Colonic mucosa (tissue), 4 donors: ENCODE data around the gene COMP. TPM values are rescaled to one million over a fixed set of nuclear protein-coding genes. Genes with fewer than 3 reads are reported as not detected.

ENCODE experiments used
- DNase-seq: peaks from one replicate; pipeline ENCODE4 v3.0.0-alpha.2; 2020
- H3K27ac ChIP-seq: fragments of 200-600 bp; one replicate; pipeline ENCODE4 v1.8.0; 2021
- H3K27me3 ChIP-seq: fragments of 200-600 bp; one replicate; pipeline ENCODE4 v1.8.0; 2021
- H3K36me3 ChIP-seq: fragments of 200-600 bp; one replicate; pipeline ENCODE4 v1.8.0; 2021
- H3K4me1 ChIP-seq: fragments of 200-600 bp; one replicate; pipeline ENCODE4 v1.8.0; 2021; ENCODE audit warnings: mild to moderate bottlenecking
- H3K4me3 ChIP-seq: fragments of 200-600 bp; one replicate; pipeline ENCODE4 v1.8.0; 2021
- H3K9ac ChIP-seq, 2 donors: one replicate each; pipeline ENCODE4 v1.7.0; 2013; ENCODE audit warnings: control low read depth in 2 of 2, low read depth in 2 of 2, low read length in 2 of 2
- H3K9me3 ChIP-seq: fragments of 200-600 bp; one replicate; pipeline ENCODE4 v1.8.0; 2021
- intact Hi-C: fragments of 100-400 bp; cut with DNase I; formaldehyde crosslinking; loops from one replicate; pipeline ENCODE4 v1.14.1; 2022
- total RNA-seq, 2 donors: library from RNA; stranded (reverse); fragmentation: NEBNext Ultra II Directional in 1 of 2; extraction: Animal tissue kit (Norgen Biotek cat#: 25700) in 1 of 2; gene quantifications; one replicate each; pipeline ENCODE4 v1.2.1, GENCODE V29; 2021
- TF ChIP-seq, protein P1 (sequence below): fragments of 200-600 bp; IDR thresholded peaks from one replicate; pipeline ENCODE4 v1.8.0; 2022; ENCODE audit warnings: antibody characterized with exemption, mild to moderate bottlenecking
- donor health status: healthy.
- donor health status: DM: no; HTN: no; CAD: no.
- donor health status: DM: no; HTN: no; CAD: no.

Gene COMP
- total RNA-seq, 2 donors from 2014 or later, result 0.13 TPM; not detected in 1

DNA sequence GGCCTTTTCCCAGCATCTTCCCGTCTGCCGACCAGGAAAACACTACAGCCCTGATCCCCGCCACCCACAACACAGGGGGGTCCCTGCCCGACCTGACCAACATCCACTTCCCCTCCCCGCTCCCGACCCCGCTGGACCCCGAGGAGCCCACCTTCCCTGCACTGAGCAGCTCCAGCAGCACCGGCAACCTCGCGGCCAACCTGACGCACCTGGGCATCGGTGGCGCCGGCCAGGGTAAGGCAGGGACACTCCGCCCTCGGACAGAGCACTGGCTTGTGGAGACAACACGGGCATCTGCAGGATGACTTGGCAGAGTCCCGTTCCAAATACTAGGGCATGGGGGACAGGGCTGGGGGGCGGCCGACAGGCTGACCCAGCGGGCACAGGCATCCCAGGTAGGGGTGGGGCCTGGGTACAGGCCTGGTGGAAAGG is 31.1 kb downstream of the COMP start:
- DNase-seq, result no peak
- intact Hi-C loops, result no loop called here
- TF ChIP-seq, protein P1, sequence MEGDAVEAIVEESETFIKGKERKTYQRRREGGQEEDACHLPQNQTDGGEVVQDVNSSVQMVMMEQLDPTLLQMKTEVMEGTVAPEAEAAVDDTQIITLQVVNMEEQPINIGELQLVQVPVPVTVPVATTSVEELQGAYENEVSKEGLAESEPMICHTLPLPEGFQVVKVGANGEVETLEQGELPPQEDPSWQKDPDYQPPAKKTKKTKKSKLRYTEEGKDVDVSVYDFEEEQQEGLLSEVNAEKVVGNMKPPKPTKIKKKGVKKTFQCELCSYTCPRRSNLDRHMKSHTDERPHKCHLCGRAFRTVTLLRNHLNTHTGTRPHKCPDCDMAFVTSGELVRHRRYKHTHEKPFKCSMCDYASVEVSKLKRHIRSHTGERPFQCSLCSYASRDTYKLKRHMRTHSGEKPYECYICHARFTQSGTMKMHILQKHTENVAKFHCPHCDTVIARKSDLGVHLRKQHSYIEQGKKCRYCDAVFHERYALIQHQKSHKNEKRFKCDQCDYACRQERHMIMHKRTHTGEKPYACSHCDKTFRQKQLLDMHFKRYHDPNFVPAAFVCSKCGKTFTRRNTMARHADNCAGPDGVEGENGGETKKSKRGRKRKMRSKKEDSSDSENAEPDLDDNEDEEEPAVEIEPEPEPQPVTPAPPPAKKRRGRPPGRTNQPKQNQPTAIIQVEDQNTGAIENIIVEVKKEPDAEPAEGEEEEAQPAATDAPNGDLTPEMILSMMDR, result no peak

GRCh38 chr19:18759304-18759994 is 31.7 kb downstream of the COMP start:
- Histone ChIP-seq H3K36me3 (no peaks in the 10 kb centered on the region), H3K4me3 (no peak overlapping the region), H3K9me3 (no peaks in the 10 kb centered on the region), H3K27ac (no peak overlapping the region), H3K27me3 (no peaks in the 10 kb centered on the region), H3K9ac (no peak overlapping the region), H3K4me1 (no peaks in the 10 kb centered on the region)
- TF ChIP-seq, protein P1, result no peak
- intact Hi-C loops, result no loop called here
- no peak for DNase-seq

More for the DNA sequence above, 31.1 kb downstream of the COMP start:
- Histone ChIP-seq H3K9me3 (no peaks in the 10 kb centered on the region), H3K4me3 (no peak overlapping the region), H3K36me3 (no peaks in the 10 kb centered on the region), H3K27ac (no peak overlapping the region), H3K4me1 (peaks cover 5% of the 10 kb centered on the region), H3K9ac (no peak overlapping the region), H3K27me3 (no peaks in the 10 kb centered on the region)

GRCh38 chr19:18756896-18757295 is 34.2 kb downstream of the COMP start:
- Histone ChIP-seq H3K9ac (no peak overlapping the region), H3K27me3 (no peaks in the 10 kb centered on the region), H3K9me3 (no peaks in the 10 kb centered on the region), H3K4me1 (no peaks in the 10 kb centered on the region), H3K27ac (no peak overlapping the region), H3K4me3 (no peak overlapping the region), H3K36me3 (no peaks in the 10 kb centered on the region)
- no peak for DNase-seq
- intact Hi-C loops, result no loop called here
- TF ChIP-seq, protein P1, result no peak

DNA sequence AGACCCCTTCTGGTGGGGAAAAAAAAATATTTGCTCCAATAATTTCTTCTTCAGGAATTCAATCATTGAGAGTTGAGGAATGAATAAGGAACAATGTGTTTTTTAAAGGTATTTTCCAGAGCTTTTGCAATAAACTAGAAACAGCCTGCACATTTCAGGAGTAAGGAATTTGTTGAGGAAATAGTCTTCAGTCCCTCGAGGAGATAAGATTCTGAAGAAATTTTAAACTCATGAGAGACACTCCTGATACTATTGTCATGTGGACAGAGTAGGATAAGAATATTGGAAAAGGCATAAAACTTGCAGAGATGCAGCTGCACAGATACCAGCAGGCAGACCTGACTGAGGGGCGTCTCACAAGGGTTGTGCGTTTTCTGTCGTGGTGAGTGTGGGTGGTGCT is 36.6 kb downstream of the COMP start:
- Histone ChIP-seq H3K9me3 (no peaks in the 10 kb centered on the region), H3K36me3 (no peaks in the 10 kb centered on the region)

GRCh38 chr19:18751571-18751970 is 39.5 kb downstream of the COMP start:
- Histone ChIP-seq H3K9me3 (no peaks in the 10 kb centered on the region), H3K4me1 (no peaks in the 10 kb centered on the region), H3K27ac (no peak overlapping the region), H3K4me3 (no peak overlapping the region), H3K27me3 (no peaks in the 10 kb centered on the region), H3K9ac (no peak overlapping the region), H3K36me3 (no peaks in the 10 kb centered on the region)
- intact Hi-C loops, result no loop called here
- TF ChIP-seq, protein P1, result no peak
- no peak for DNase-seq

More for the DNA sequence above, 36.6 kb downstream of the COMP start:
- Histone ChIP-seq H3K4me1 (no peaks in the 10 kb centered on the region), H3K27me3 (no peaks in the 10 kb centered on the region), H3K27ac (no peak overlapping the region), H3K4me3 (no peak overlapping the region), H3K9ac (no peak overlapping the region)
- no peak for DNase-seq
- TF ChIP-seq, protein P1, result no peak
- intact Hi-C loops, result no loop called here
